ENCODE results near the gene TMEM61. TPM values are rescaled to one million over a fixed set of nuclear protein-coding genes. Genes with fewer than 3 reads are reported as not detected.
"Not testable (repeated sequence)": the region's sequence is repeated elsewhere in the genome, so short reads cannot be mapped to it uniquely, and the experiment has no call there.

The TMEM61 gene
- total RNA-seq, result 10 to 100 TPM in 1 of 3 donors, 1 to 10 TPM in 2; 4.9 to 17.9 (median 8.5) TPM
- long read RNA-seq, donor 1, partial matches to known transcripts, result 0 of 8 reads
- long read RNA-seq, donor 1, other reads (novel, unspliced or antisense), result 4 of 8 reads
- long read RNA-seq, donor 2, partial matches to known transcripts, result 0 of 6 reads
- long read RNA-seq, donor 2, other reads (novel, unspliced or antisense), result 5 of 6 reads

DNA sequence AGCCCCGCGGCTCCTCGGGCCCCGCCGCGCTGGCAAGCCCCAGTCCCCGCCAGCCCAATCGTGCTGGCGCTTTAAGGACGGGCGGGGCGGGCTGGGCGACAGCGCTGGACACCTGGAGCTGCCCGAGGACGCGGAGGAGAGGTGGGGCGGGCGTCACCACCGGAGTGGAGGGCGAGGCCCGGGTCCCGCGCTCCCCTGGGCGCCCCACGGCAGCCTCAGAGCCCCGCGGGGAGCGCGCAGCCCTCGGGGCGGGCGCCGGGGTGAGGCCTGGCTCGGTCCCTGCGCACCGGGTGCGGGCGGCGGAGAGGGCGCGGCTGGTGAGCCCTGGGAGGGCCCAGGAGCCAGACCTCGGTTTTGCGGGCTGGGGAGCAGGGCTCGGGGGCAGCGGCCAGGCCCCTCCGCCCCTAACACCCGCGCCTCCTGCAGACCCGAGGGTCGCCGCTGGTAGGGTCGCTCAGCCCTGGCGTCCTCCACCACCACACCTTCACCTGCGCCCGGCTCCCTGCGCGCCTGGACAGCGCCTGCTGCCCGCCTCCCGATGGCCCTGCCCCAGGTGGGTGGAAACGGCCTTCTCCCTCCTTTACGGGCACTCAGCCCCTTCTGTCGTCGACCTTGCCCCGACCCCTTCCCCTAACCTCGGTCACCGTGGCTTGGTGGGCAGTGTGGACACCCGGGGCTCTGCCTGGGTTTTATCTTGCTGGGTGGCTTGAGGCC, at the start of gene TMEM61:
TMEM61 (plus strand) TSS at position 101 of the 714 bp plus-strand sequence; CDS start at position 539, 438 bp downstream.
- H3K36me3 ChIP-seq (ENCODE audit: low read depth), result no peaks in the 10 kb centered on the region
- peak within 1 kb of the TSS; percentile 6 for H3K4me3 ChIP-seq
- intact Hi-C loops (cut with DNase I, micrococcal nuclease), result no loop called here
- DNase-seq, result peak in 2 of 3 donors; percentile 60 to 71
- TF ChIP-seq, protein P1, sequence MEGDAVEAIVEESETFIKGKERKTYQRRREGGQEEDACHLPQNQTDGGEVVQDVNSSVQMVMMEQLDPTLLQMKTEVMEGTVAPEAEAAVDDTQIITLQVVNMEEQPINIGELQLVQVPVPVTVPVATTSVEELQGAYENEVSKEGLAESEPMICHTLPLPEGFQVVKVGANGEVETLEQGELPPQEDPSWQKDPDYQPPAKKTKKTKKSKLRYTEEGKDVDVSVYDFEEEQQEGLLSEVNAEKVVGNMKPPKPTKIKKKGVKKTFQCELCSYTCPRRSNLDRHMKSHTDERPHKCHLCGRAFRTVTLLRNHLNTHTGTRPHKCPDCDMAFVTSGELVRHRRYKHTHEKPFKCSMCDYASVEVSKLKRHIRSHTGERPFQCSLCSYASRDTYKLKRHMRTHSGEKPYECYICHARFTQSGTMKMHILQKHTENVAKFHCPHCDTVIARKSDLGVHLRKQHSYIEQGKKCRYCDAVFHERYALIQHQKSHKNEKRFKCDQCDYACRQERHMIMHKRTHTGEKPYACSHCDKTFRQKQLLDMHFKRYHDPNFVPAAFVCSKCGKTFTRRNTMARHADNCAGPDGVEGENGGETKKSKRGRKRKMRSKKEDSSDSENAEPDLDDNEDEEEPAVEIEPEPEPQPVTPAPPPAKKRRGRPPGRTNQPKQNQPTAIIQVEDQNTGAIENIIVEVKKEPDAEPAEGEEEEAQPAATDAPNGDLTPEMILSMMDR (IDR thresholded peaks at IDR 0.05), result no peak
- H3K4me1 ChIP-seq (ENCODE audit: low read depth), result peaks cover 3% of the 10 kb centered on the region
- H3K9me3 ChIP-seq, result no peaks in the 10 kb centered on the region
- ATAC-seq, result peak; percentile 83

DNA sequence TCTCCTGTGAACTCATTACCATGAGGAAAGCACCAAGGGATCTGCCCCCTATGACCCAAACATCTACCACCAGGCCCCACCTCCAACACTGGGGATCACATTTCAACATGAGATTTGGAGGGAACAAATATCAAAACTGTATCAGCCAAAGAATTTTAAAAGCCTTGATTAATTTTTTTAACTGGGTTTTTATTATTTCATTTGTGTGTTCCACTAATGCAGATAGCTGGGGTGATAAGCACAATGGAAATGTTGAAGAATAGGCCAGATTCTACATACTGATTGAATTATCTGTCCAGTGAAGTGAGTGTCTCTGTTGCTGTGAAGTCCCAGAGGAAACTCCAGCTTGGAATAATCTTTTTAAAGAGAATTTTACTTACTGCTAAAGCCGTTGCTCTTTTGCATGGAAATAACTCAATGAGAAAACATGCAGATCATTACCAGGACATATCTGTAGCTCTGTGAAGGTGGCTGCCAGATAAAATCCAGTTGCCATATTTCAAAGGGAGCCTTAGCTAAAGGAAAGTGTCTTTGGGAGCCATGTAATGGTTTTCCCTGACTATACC, 49.1 kb upstream of the TMEM61 start:
- Histone ChIP-seq H3K4me1 (ENCODE audit: low read depth) (no peaks in the 10 kb centered on the region), H3K4me3 (no peak overlapping the region), H3K9me3 (no peaks in the 10 kb centered on the region), H3K36me3 (ENCODE audit: low read depth) (no peaks in the 10 kb centered on the region)
- ATAC-seq (no peak), DNase-seq (no peak)
- TF ChIP-seq, protein P1 (IDR thresholded peaks at IDR 0.05), result no peak
- intact Hi-C loops (cut with DNase I, micrococcal nuclease), result no loop called here

DNA sequence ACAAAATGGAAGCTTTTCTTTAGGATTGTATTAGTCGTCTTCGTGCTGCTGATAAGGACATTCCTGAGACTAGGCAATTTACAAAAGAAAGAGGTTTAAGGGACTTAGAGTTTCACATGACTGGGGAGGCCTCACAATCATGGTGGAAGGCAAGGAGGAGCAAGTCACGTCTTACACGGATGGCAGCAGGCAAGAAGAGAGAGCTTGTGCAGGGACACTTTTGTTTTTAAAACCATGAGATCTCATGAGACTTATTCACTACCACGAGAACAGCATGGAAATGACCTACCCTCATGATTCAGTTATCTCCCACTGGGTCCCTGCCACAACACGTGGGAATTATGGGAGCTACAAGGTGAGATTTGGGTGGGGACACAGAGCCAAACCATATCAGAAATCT, 46.3 kb upstream of the TMEM61 start:
- intact Hi-C loops (cut with DNase I, micrococcal nuclease); DNase-seq; H3K9me3 ChIP-seq; H3K4me3 ChIP-seq; ATAC-seq; H3K36me3 ChIP-seq (ENCODE audit: low read depth); H3K4me1 ChIP-seq (ENCODE audit: low read depth): not testable (repeated sequence)

DNA sequence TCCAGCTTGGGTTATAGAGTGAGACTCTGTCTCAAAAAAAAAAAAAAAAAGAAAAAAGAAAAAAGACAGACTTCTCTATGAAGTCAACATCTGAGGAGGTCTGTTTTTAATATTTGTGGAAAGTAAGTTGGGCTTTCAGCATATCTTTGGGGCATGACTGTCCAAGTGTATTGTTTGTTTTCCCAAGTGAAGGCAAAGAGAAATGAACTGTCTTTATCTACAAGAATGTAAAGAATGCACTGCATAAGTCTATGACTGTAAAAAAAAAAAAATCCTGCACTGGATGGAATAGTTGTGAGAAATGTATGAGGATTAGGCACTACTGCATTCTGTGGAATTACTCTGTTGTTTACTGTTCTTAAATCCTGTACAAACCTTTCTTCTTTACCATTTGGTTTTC, 45.6 kb upstream of the TMEM61 start:
- DNase-seq (no peak), ATAC-seq (no peak)
- H3K4me1 ChIP-seq (ENCODE audit: low read depth), result no peaks in the 10 kb centered on the region
- no peaks in the 10 kb centered on the region for H3K9me3 ChIP-seq
- H3K4me3 ChIP-seq, result no peak overlapping the region
- TF ChIP-seq, protein P1 (IDR thresholded peaks at IDR 0.05), result no peak
- no peaks in the 10 kb centered on the region for H3K36me3 ChIP-seq (ENCODE audit: low read depth)
- intact Hi-C loops (cut with DNase I, micrococcal nuclease), result no loop called here

DNA sequence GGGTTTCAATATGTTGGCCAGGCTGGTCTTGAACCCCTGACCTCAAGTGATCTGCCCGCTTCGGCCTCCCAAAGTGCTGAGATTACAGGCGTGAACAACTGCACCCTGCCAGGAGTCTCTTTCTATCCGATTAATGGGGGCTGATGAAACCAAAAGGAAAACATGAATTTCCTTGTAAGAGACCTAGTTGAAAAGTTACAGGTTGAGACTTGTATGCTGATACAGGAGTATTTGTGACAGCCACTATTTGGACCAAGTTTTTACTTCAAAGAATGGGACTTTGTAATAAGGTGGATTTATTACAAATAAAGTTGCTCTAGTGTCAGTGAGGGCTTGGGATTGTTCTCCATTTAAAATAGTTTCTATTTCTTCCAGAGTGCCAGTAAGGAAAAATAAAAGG, 43.6 kb upstream of the TMEM61 start:
- Histone ChIP-seq H3K4me3 (no peak overlapping the region), H3K36me3 (ENCODE audit: low read depth) (no peaks in the 10 kb centered on the region), H3K4me1 (ENCODE audit: low read depth) (no peaks in the 10 kb centered on the region), H3K9me3 (no peaks in the 10 kb centered on the region)
- no peak for DNase-seq
- intact Hi-C loops (cut with DNase I, micrococcal nuclease), result no loop called here
- no peak for ATAC-seq
- TF ChIP-seq, protein P1 (IDR thresholded peaks at IDR 0.05), result no peak

DNA sequence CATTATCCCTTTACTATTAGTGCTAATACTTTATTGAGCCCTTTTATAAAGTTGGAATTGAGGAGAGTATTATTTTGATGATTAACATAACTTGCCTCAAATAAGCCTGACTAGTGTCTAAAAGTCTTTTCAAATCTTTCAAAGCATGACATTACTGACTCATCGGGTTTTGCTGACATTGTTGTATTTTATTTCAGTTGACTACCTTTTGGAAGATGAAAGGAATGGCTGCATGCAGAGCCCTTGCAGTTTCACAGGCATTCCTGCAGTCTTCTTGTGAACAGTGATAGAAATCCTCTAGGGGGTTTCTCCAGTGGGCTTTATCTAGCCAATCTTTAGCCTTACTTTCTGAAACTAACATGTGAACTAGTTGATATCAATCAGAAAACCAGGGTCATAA, 43.0 kb upstream of the TMEM61 start:
- ATAC-seq, result no peak
- TF ChIP-seq, protein P1 (IDR thresholded peaks at IDR 0.05), result no peak

DNA sequence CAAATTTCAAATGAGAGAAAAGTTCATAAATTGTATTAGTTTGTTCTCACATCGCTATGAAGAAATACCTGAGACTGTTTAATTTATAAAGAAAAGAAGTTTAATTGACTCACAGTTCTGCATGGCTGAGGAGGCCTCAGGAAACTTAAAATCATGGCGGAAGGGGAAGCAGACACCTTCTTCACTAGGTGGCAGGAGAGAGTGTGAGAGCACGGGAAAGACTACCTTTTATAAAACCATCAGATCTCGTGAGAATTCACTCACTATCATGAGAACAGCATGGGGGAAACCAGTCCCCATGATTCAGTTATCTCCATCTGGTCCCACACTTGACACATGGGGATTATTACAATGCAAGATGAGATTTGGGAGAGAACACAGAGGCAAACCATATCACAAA, 41.5 kb upstream of the TMEM61 start:
- ATAC-seq; H3K36me3 ChIP-seq (ENCODE audit: low read depth); H3K4me1 ChIP-seq (ENCODE audit: low read depth); DNase-seq; H3K9me3 ChIP-seq; H3K4me3 ChIP-seq; intact Hi-C loops (cut with DNase I, micrococcal nuclease): not testable (repeated sequence)

More for the DNA sequence above, 43.0 kb upstream of the TMEM61 start:
- Histone ChIP-seq H3K4me1 (ENCODE audit: low read depth) (no peaks in the 10 kb centered on the region), H3K4me3 (no peak overlapping the region), H3K9me3 (no peaks in the 10 kb centered on the region), H3K36me3 (ENCODE audit: low read depth) (no peaks in the 10 kb centered on the region)
- no peak for DNase-seq
- intact Hi-C loops (cut with DNase I, micrococcal nuclease), result no loop called here

Data from mucosa of descending colon (tissue), 3 donors.